GM18511 (cell line): ENCODE data around the gene PIPOX.

Experiments
- ATAC-seq: cut with Tn5 transposase; IDR thresholded peaks from one replicate; pipeline ENCODE4 v1.9.1; 2021; ENCODE audit warnings: mild to moderate bottlenecking, moderate library complexity; ENCODE audit not compliant: unreplicated experiment

PIPOX gene

GRCh38 chr17:29093090-29093871 lies 50.3 kb downstream of the PIPOX start:
- ATAC-seq: no peak

- no peak for ATAC-seq
Measured at GRCh38 chr17:29094101-29094708, 51.3 kb downstream of the PIPOX start.

- no peak for ATAC-seq
Measured at GRCh38 chr17:29095439-29095838, 52.5 kb downstream of the PIPOX start.

- ATAC-seq: no peak
Measured at GRCh38 chr17:29096094-29096493, 53.2 kb downstream of the PIPOX start.

GRCh38 chr17:29099527-29099926 lies 56.6 kb downstream of the PIPOX start:
- no peak for ATAC-seq

GRCh38 chr17:29100296-29100695 lies 57.4 kb downstream of the PIPOX start:
- ATAC-seq: no peak

GRCh38 chr17:29102046-29102445 lies 59.1 kb downstream of the PIPOX start:
- ATAC-seq: no peak

- ATAC-seq: no peak
Measured at GRCh38 chr17:29102741-29103181, 59.8 kb downstream of the PIPOX start.

GRCh38 chr17:29103341-29103740 lies 60.4 kb downstream of the PIPOX start:
- no peak for ATAC-seq
